Lower lobe of right lung (tissue), 2 donors: ENCODE results near the gene DCAF15. TPM values are rescaled to one million over a fixed set of nuclear protein-coding genes. Genes with fewer than 3 reads are reported as not detected.

Experiments
- ATAC-seq, 2 donors: fragments of 200-7000 bp; cut with Tn5 transposase; one replicate each; pipeline ENCODE4 v1.9.1; 2020 to 2022; ENCODE audit warnings: mild to moderate bottlenecking in 2 of 2, moderate library complexity in 2 of 2
- DNase-seq: peaks from one replicate; pipeline ENCODE4 v3.0.0-alpha.2; 2020
- H3K27ac ChIP-seq: fragments of 200-600 bp; one replicate; pipeline ENCODE4 v1.8.0; 2022
- H3K27me3 ChIP-seq: fragments of 200-600 bp; one replicate; pipeline ENCODE4 v1.8.0; 2022; ENCODE audit warnings: low read depth
- H3K36me3 ChIP-seq: fragments of 200-600 bp; one replicate; pipeline ENCODE4 v1.8.0; 2022; ENCODE audit warnings: mild to moderate bottlenecking
- H3K4me1 ChIP-seq: fragments of 200-600 bp; one replicate; pipeline ENCODE4 v1.8.0; 2022
- H3K4me3 ChIP-seq: fragments of 200-600 bp; one replicate; pipeline ENCODE4 v1.8.0; 2022; ENCODE audit warnings: mild to moderate bottlenecking
- H3K9me3 ChIP-seq: fragments of 200-600 bp; one replicate; pipeline ENCODE4 v1.8.0; 2022
- CTCF ChIP-seq: fragments of 200-600 bp; IDR thresholded peaks from one replicate; pipeline ENCODE4 v1.8.0; 2022; ENCODE audit warnings: antibody characterized with exemption, mild to moderate bottlenecking
- intact Hi-C: fragments of 100-400 bp; cut with DNase I; formaldehyde crosslinking; loops from one replicate; pipeline ENCODE4 v1.11.0; 2022
- total RNA-seq: library from RNA; stranded (reverse); fragmentation: NEBNext Ultra II Directional; extraction: Animal tissue kit (Norgen Biotek cat#: 25700); gene quantifications from one replicate; pipeline ENCODE4 v1.2.1, GENCODE V29; 2021
- donor health status: DM: no; HTN: yes; CAD: no; lungs with severe emphysema.

The DCAF15 gene
- total RNA-seq, 1 donor from 2014 or later, result 28.4 TPM

GRCh38 chr19:13981467-13981866 lies 29.2 kb downstream of the DCAF15 start:
- no peak for TF ChIP-seq CTCF
- ATAC-seq (no peak), DNase-seq (no peak)
- Histone ChIP-seq H3K4me1 (peaks cover 36% of the 10 kb centered on the region), H3K9me3 (no peaks in the 10 kb centered on the region), H3K36me3 (peaks cover 12% of the 10 kb centered on the region), H3K27ac (no peak overlapping the region), H3K4me3 (no peak overlapping the region), H3K27me3 (no peaks in the 10 kb centered on the region)
- intact Hi-C loops, result no loop called here

- DNase-seq, result no peak
- intact Hi-C loops, result no loop called here
- H3K4me1 ChIP-seq, result peaks cover 42% of the 10 kb centered on the region
- H3K4me3 ChIP-seq, result no peak overlapping the region
- no peak for TF ChIP-seq CTCF
- H3K36me3 ChIP-seq, result peaks cover 9% of the 10 kb centered on the region
- no peaks in the 10 kb centered on the region for H3K27me3 ChIP-seq
- H3K27ac ChIP-seq, result no peak overlapping the region
- H3K9me3 ChIP-seq, result no peaks in the 10 kb centered on the region
- ATAC-seq, result no peak
Observed at GRCh38 chr19:13981988-13982501, 29.7 kb downstream of the DCAF15 start.

GRCh38 chr19:13982773-13983172 lies 30.5 kb downstream of the DCAF15 start:
- no peak for ATAC-seq
- Histone ChIP-seq H3K27me3 (no peaks in the 10 kb centered on the region), H3K4me3 (no peak overlapping the region), H3K27ac (no peak overlapping the region), H3K36me3 (peaks cover 9% of the 10 kb centered on the region), H3K4me1 (peaks cover 49% of the 10 kb centered on the region), H3K9me3 (no peaks in the 10 kb centered on the region)
- intact Hi-C loops, result no loop called here
- no peak for DNase-seq
- TF ChIP-seq CTCF, result no peak

GRCh38 chr19:13983213-13983889 lies 31.0 kb downstream of the DCAF15 start:
- no peak for DNase-seq
- peaks cover 50% of the 10 kb centered on the region for H3K4me1 ChIP-seq

GRCh38 chr19:13984186-13984585 lies 31.9 kb downstream of the DCAF15 start:
- no peak for ATAC-seq
- no peak for DNase-seq
- no peak overlapping the region for H3K27ac ChIP-seq
- no peaks in the 10 kb centered on the region for H3K9me3 ChIP-seq
- intact Hi-C loops, result no loop called here
- no peaks in the 10 kb centered on the region for H3K27me3 ChIP-seq
- H3K4me1 ChIP-seq, result peaks cover 46% of the 10 kb centered on the region
- peaks cover 9% of the 10 kb centered on the region for H3K36me3 ChIP-seq
- no peak overlapping the region for H3K4me3 ChIP-seq
- no peak for TF ChIP-seq CTCF

More at GRCh38 chr19:13983213-13983889, 31.0 kb downstream of the DCAF15 start:
- no peaks in the 10 kb centered on the region for H3K9me3 ChIP-seq
- intact Hi-C loops, result no loop called here
- ATAC-seq, result no peak
- H3K4me3 ChIP-seq, result no peak overlapping the region
- TF ChIP-seq CTCF, result no peak
- H3K27ac ChIP-seq, result no peak overlapping the region
- H3K36me3 ChIP-seq, result peaks cover 9% of the 10 kb centered on the region
- no peaks in the 10 kb centered on the region for H3K27me3 ChIP-seq
